ENCODE results near the gene CA11.

Gene CA11

GRCh38 chr19:48617146-48617937, 28.6 kb downstream of the CA11 start:
- Histone ChIP-seq H3K4me3 (ENCODE audit: control insufficient read depth in 1 of 7, extremely low read depth in 1 of 7, insufficient read depth in 4 of 7, low read depth in 2 of 7, low read length in 6 of 7) (peak overlapping the region in 6 of 7 experiments; percentile 90 to 100 (median 98)), H3K9me3 (ENCODE audit: control extremely low read depth in 1 of 5, control insufficient read depth in 4 of 5, insufficient read depth in 2 of 5, low read depth in 1 of 5, low read length in 4 of 5) (no peaks in the 10 kb centered on the region), H3K27ac (ENCODE audit: insufficient read depth in 1 of 2, low read depth in 1 of 2, low read length in 2 of 2, poor library complexity in 1 of 2, severe bottlenecking in 2 of 2) (peak overlapping the region; percentile 87 to 98), H3K4me1 (ENCODE audit: control extremely low read depth in 1 of 4, control insufficient read depth in 4 of 4, insufficient read depth in 4 of 4, low read length in 3 of 4) (peaks cover 7 to 37% (median 27%) of the 10 kb centered on the region in 4 experiments), H3K27me3 (replicated peaks in 2 of 5; ENCODE audit: control insufficient read depth in 4 of 5, insufficient read depth in 5 of 5, low read length in 4 of 5) (no peaks in the 10 kb centered on the region), H3K36me3 (ENCODE audit: control insufficient read depth in 4 of 4, insufficient read depth in 4 of 4, low read length in 3 of 4) (peaks cover 13 to 38% (median 24%) of the 10 kb centered on the region in 4 experiments)
- WGBS (ENCODE audit: insufficient coverage), result 80% methylated on average over 12 of the region's 18 CpGs
- ChIA-PET POLR2A (interaction anchor here (0.7 to 0.9 kb wide), 2 partner anchors 16 to 1244 kb away, joined by 3 read pairs; no protein-coding TSS in a partner anchor), CTCF (interaction anchor here (1.0 to 3.2 kb wide), 4 partner anchors 8 to 283 kb away, joined by 3 to 14 read pairs (median 4); no protein-coding TSS in a partner anchor)
- no peak for DNase-seq

GRCh38 chr19:48616491-48617056, 29.4 kb downstream of the CA11 start:
- ChIA-PET CTCF (interaction anchor here (1.1 to 3.2 kb wide), 4 partner anchors 7 to 126 kb away, joined by 3 to 14 read pairs (median 4); no protein-coding TSS in a partner anchor), POLR2A (interaction anchor here (0.7 to 0.9 kb wide), 2 partner anchors 17 to 1244 kb away, joined by 3 read pairs; no protein-coding TSS in a partner anchor)
- DNase-seq, result no peak
- Histone ChIP-seq H3K27ac (ENCODE audit: insufficient read depth in 1 of 2, low read depth in 1 of 2, low read length in 2 of 2, poor library complexity in 1 of 2, severe bottlenecking in 2 of 2) (peak overlapping the region; percentile 49 to 87), H3K36me3 (ENCODE audit: control insufficient read depth in 4 of 4, insufficient read depth in 4 of 4, low read length in 3 of 4) (peaks cover 13 to 37% (median 24%) of the 10 kb centered on the region in 4 experiments), H3K4me3 (ENCODE audit: control insufficient read depth in 1 of 7, extremely low read depth in 1 of 7, insufficient read depth in 4 of 7, low read depth in 2 of 7, low read length in 6 of 7) (peak overlapping the region in 2 of 7 experiments; percentile 28 to 100), H3K27me3 (replicated peaks in 2 of 5; ENCODE audit: control insufficient read depth in 4 of 5, insufficient read depth in 5 of 5, low read length in 4 of 5) (no peaks in the 10 kb centered on the region), H3K9me3 (ENCODE audit: control extremely low read depth in 1 of 5, control insufficient read depth in 4 of 5, insufficient read depth in 2 of 5, low read depth in 1 of 5, low read length in 4 of 5) (no peaks in the 10 kb centered on the region), H3K4me1 (ENCODE audit: control extremely low read depth in 1 of 4, control insufficient read depth in 4 of 4, insufficient read depth in 4 of 4, low read length in 3 of 4) (peaks cover 7 to 37% (median 27%) of the 10 kb centered on the region in 4 experiments)
- 81% methylated on average over 4 of the region's 12 CpGs for WGBS (ENCODE audit: insufficient coverage)

- 95% methylated on average over 14 of the region's 16 CpGs for WGBS (ENCODE audit: insufficient coverage)
- peaks cover 13 to 37% (median 24%) of the 10 kb centered on the region in 4 experiments for H3K36me3 ChIP-seq (ENCODE audit: control insufficient read depth in 4 of 4, insufficient read depth in 4 of 4, low read length in 3 of 4)
- H3K27me3 ChIP-seq (replicated peaks in 2 of 5; ENCODE audit: control insufficient read depth in 4 of 5, insufficient read depth in 5 of 5, low read length in 4 of 5), result no peaks in the 10 kb centered on the region
- no peak for DNase-seq
- ChIA-PET CTCF (interaction anchor here (1.1 to 1.4 kb wide), 2 partner anchors 26 to 126 kb away, joined by 3 to 4 read pairs; no protein-coding TSS in a partner anchor), POLR2A (no interaction called here)
- peak overlapping the region in 1 of 2 experiments; percentile 49 for H3K27ac ChIP-seq (ENCODE audit: insufficient read depth in 1 of 2, low read depth in 1 of 2, low read length in 2 of 2, poor library complexity in 1 of 2, severe bottlenecking in 2 of 2)
- peaks cover 7 to 37% (median 27%) of the 10 kb centered on the region in 4 experiments for H3K4me1 ChIP-seq (ENCODE audit: control extremely low read depth in 1 of 4, control insufficient read depth in 4 of 4, insufficient read depth in 4 of 4, low read length in 3 of 4)
- H3K9me3 ChIP-seq (ENCODE audit: control extremely low read depth in 1 of 5, control insufficient read depth in 4 of 5, insufficient read depth in 2 of 5, low read depth in 1 of 5, low read length in 4 of 5), result no peaks in the 10 kb centered on the region
- no peak overlapping the region for H3K4me3 ChIP-seq (ENCODE audit: control insufficient read depth in 1 of 7, extremely low read depth in 1 of 7, insufficient read depth in 4 of 7, low read depth in 2 of 7, low read length in 6 of 7)
These were observed 29.9 kb downstream of the CA11 start for GRCh38 chr19:48616041-48616436.

- WGBS (ENCODE audit: insufficient coverage), result 94% methylated on average over 12 of the region's 19 CpGs
- peak overlapping the region in 1 of 2 experiments; percentile 49 for H3K27ac ChIP-seq (ENCODE audit: insufficient read depth in 1 of 2, low read depth in 1 of 2, low read length in 2 of 2, poor library complexity in 1 of 2, severe bottlenecking in 2 of 2)
- no peak overlapping the region for H3K4me3 ChIP-seq (ENCODE audit: control insufficient read depth in 1 of 7, extremely low read depth in 1 of 7, insufficient read depth in 4 of 7, low read depth in 2 of 7, low read length in 6 of 7)
- CTCF ChIA-PET, result interaction anchor here (1.1 to 1.5 kb wide), 3 partner anchors 26 to 125 kb away, joined by 3 to 4 read pairs (median 4); no protein-coding TSS in a partner anchor
- DNase-seq, result no peak
- H3K4me1 ChIP-seq (ENCODE audit: control extremely low read depth in 1 of 4, control insufficient read depth in 4 of 4, insufficient read depth in 4 of 4, low read length in 3 of 4), result peaks cover 7 to 37% (median 27%) of the 10 kb centered on the region in 4 experiments
- H3K9me3 ChIP-seq (ENCODE audit: control extremely low read depth in 1 of 5, control insufficient read depth in 4 of 5, insufficient read depth in 2 of 5, low read depth in 1 of 5, low read length in 4 of 5), result no peaks in the 10 kb centered on the region
- H3K36me3 ChIP-seq (ENCODE audit: control insufficient read depth in 4 of 4, insufficient read depth in 4 of 4, low read length in 3 of 4), result peaks cover 13 to 37% (median 24%) of the 10 kb centered on the region in 4 experiments
- H3K27me3 ChIP-seq (replicated peaks in 2 of 5; ENCODE audit: control insufficient read depth in 4 of 5, insufficient read depth in 5 of 5, low read length in 4 of 5), result no peaks in the 10 kb centered on the region
- POLR2A ChIA-PET, result no interaction called here
These were observed 30.6 kb downstream of the CA11 start for GRCh38 chr19:48615231-48616040.

GRCh38 chr19:48614436-48615230, 31.4 kb downstream of the CA11 start, which contains the start of gene FAM83E:
Gene FAM83E, minus strand, starts transcription at chr19:48615076. Its CDS starts 1,704 bp downstream, at chr19:48613372.
- H3K4me1 ChIP-seq (ENCODE audit: control extremely low read depth in 1 of 4, control insufficient read depth in 4 of 4, insufficient read depth in 4 of 4, low read length in 3 of 4), result peaks cover 7 to 30% (median 23%) of the 10 kb centered on the region in 4 experiments
- DNase-seq, result no peak
- 81% methylated on average over 14 of the region's 31 CpGs for WGBS (ENCODE audit: insufficient coverage)
- no peaks in the 10 kb centered on the region for H3K27me3 ChIP-seq (replicated peaks in 2 of 5; ENCODE audit: control insufficient read depth in 4 of 5, insufficient read depth in 5 of 5, low read length in 4 of 5)
- ChIA-PET POLR2A (interaction anchor here (0.7 kb wide), 1 partner anchor 293 kb away, joined by 3 read pairs; a partner anchor contains a TSS), CTCF (interaction anchor here (1.5 kb wide), 1 partner anchor 55 kb away, joined by 4 read pairs; no protein-coding TSS in a partner anchor)
- no peaks in the 10 kb centered on the region for H3K9me3 ChIP-seq (ENCODE audit: control extremely low read depth in 1 of 5, control insufficient read depth in 4 of 5, insufficient read depth in 2 of 5, low read depth in 1 of 5, low read length in 4 of 5)
- peak within 1 kb of the TSS in 1 of 2 experiments; percentile 49 for H3K27ac ChIP-seq (ENCODE audit: insufficient read depth in 1 of 2, low read depth in 1 of 2, low read length in 2 of 2, poor library complexity in 1 of 2, severe bottlenecking in 2 of 2)
- H3K4me3 ChIP-seq (ENCODE audit: control insufficient read depth in 1 of 7, extremely low read depth in 1 of 7, insufficient read depth in 4 of 7, low read depth in 2 of 7, low read length in 6 of 7), result no peak within 1 kb of the TSS
- peaks cover 13 to 37% (median 24%) of the 10 kb centered on the region in 4 experiments for H3K36me3 ChIP-seq (ENCODE audit: control insufficient read depth in 4 of 4, insufficient read depth in 4 of 4, low read length in 3 of 4)

Measured in common myeloid progenitor, CD34-positive (primary cell).